ENCODE measurements around the gene SMAD1.

Gene SMAD1

DNA sequence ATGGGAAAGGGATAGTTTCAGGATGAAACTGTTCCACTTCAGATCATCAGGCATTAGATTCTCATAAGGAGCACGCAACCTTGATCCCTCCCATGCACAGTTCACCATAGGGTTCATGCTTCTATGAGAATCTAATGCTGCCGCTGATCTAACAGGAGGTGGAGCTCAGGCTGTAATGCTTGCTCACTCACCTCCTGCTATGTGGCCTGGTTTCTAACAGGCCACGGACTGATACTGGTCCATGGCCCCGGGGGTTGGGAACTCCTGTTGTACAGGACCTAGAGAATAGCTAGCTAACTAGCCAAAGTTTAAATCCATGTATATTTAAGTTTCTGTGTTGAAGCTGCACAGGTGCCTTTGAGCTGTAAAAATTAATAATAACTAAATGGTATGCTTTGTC, 71.7 kb downstream of the SMAD1 start:
- TF ChIP-seq ARNTL (CRISPR knock-in tag; IDR thresholded peaks at IDR 0.05; ENCODE audit: borderline replicate concordance, low read depth) (no peak), ZNF565 (CRISPR knock-in tag; conservative IDR thresholded peaks at IDR 0.05; ENCODE audit: low read depth) (no peak), BACH2 (CRISPR knock-in tag; IDR thresholded peaks at IDR 0.05; ENCODE audit: borderline replicate concordance) (no peak), ZFP3 (CRISPR knock-in tag; IDR thresholded peaks at IDR 0.05) (no peak), PPARA (CRISPR knock-in tag; IDR thresholded peaks at IDR 0.05; ENCODE audit: borderline replicate concordance) (no peak), ZC3H10 (CRISPR knock-in tag; IDR thresholded peaks at IDR 0.05) (no peak), RARB (CRISPR knock-in tag; IDR thresholded peaks at IDR 0.05) (no peak), ESRRG (CRISPR knock-in tag; IDR thresholded peaks at IDR 0.05) (no peak), ZFP30 (CRISPR knock-in tag; IDR thresholded peaks at IDR 0.05) (no peak), TSHZ2 (CRISPR knock-in tag; IDR thresholded peaks at IDR 0.05) (no peak), SNAI2 (CRISPR knock-in tag; IDR thresholded peaks at IDR 0.05) (no peak), ZNF8 (CRISPR knock-in tag; IDR thresholded peaks at IDR 0.05) (no peak), PATZ1 (CRISPR knock-in tag; IDR thresholded peaks at IDR 0.05; ENCODE audit: borderline replicate concordance) (no peak), GLIS3 (CRISPR knock-in tag; IDR thresholded peaks at IDR 0.05) (no peak), ZNF70 (CRISPR knock-in tag; IDR thresholded peaks at IDR 0.05) (no peak), TCF4 (CRISPR knock-in tag; IDR thresholded peaks at IDR 0.05; ENCODE audit: borderline replicate concordance) (no peak), OSR1 (CRISPR knock-in tag; IDR thresholded peaks at IDR 0.05) (no peak)
- TF ChIP-seq, protein P1, sequence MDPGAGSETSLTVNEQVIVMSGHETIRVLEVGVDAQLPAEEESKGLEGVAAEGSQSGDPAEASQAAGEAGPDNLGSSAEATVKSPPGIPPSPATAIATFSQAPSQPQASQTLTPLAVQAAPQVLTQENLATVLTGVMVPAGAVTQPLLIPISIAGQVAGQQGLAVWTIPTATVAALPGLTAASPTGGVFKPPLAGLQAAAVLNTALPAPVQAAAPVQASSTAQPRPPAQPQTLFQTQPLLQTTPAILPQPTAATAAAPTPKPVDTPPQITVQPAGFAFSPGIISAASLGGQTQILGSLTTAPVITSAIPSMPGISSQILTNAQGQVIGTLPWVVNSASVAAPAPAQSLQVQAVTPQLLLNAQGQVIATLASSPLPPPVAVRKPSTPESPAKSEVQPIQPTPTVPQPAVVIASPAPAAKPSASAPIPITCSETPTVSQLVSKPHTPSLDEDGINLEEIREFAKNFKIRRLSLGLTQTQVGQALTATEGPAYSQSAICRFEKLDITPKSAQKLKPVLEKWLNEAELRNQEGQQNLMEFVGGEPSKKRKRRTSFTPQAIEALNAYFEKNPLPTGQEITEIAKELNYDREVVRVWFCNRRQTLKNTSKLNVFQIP (CRISPR knock-in tag; IDR thresholded peaks at IDR 0.05; ENCODE audit: borderline replicate concordance, low read depth): no peak
- TF ChIP-seq, protein P2, sequence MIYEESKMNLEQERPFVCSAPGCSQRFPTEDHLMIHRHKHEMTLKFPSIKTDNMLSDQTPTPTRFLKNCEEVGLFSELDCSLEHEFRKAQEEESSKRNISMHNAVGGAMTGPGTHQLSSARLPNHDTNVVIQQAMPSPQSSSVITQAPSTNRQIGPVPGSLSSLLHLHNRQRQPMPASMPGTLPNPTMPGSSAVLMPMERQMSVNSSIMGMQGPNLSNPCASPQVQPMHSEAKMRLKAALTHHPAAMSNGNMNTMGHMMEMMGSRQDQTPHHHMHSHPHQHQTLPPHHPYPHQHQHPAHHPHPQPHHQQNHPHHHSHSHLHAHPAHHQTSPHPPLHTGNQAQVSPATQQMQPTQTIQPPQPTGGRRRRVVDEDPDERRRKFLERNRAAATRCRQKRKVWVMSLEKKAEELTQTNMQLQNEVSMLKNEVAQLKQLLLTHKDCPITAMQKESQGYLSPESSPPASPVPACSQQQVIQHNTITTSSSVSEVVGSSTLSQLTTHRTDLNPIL (CRISPR knock-in tag; IDR thresholded peaks at IDR 0.05; ENCODE audit: low read depth): no peak
- TF ChIP-seq, protein P3, sequence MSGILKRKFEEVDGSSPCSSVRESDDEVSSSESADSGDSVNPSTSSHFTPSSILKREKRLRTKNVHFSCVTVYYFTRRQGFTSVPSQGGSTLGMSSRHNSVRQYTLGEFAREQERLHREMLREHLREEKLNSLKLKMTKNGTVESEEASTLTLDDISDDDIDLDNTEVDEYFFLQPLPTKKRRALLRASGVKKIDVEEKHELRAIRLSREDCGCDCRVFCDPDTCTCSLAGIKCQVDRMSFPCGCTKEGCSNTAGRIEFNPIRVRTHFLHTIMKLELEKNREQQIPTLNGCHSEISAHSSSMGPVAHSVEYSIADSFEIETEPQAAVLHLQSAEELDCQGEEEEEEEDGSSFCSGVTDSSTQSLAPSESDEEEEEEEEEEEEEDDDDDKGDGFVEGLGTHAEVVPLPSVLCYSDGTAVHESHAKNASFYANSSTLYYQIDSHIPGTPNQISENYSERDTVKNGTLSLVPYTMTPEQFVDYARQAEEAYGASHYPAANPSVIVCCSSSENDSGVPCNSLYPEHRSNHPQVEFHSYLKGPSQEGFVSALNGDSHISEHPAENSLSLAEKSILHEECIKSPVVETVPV (CRISPR knock-in tag; IDR thresholded peaks at IDR 0.05): no peak
- no peak for ATAC-seq

DNA sequence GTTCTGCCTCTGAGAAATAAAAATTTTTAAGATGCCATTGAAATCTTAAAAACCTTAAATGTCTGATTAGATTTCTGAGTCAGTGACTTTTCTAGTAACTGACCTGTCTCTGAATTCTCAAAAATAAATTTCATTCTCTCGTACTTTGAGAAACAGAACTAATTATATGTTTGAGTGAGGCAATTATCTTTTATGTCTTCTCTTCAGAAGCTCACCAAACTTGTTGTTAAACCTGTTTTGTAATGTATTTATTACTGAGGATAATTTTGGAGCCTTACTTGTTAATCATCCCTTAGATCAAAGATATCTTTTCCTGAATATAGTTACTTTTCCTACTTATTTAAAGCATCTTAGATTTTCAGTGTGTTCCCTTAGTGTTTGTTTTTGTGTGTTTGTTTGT, 73.0 kb downstream of the SMAD1 start:
- TF ChIP-seq ZNF8 (CRISPR knock-in tag; IDR thresholded peaks at IDR 0.05): no peak
- peak; percentile 36 for TF ChIP-seq ISL1 (CRISPR knock-in tag; IDR thresholded peaks at IDR 0.05)
- ATAC-seq: no peak

DNA sequence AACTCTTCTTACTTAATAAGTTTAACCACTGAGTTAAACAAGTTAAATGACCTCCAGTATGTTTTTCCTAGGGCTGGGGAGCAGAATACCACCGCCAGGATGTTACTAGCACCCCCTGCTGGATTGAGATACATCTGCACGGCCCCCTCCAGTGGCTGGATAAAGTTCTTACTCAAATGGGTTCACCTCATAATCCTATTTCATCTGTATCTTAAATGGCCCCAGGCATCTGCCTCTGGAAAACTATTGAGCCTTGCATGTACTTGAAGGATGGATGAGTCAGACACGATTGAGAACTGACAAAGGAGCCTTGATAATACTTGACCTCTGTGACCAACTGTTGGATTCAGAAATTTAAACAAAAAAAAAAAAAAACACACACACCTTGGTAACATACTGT, 76.1 kb downstream of the SMAD1 start:
- TF ChIP-seq PPARA (CRISPR knock-in tag; IDR thresholded peaks at IDR 0.05; ENCODE audit: borderline replicate concordance): no peak
- TF ChIP-seq ZC3H10 (CRISPR knock-in tag; IDR thresholded peaks at IDR 0.05): no peak
- no peak for TF ChIP-seq ZNF8 (CRISPR knock-in tag; IDR thresholded peaks at IDR 0.05)
- TF ChIP-seq ESRRG (CRISPR knock-in tag; IDR thresholded peaks at IDR 0.05): no peak
- no peak for TF ChIP-seq ZNF565 (CRISPR knock-in tag; conservative IDR thresholded peaks at IDR 0.05; ENCODE audit: low read depth)
- TF ChIP-seq ARNTL (CRISPR knock-in tag; IDR thresholded peaks at IDR 0.05; ENCODE audit: borderline replicate concordance, low read depth): no peak
- TF ChIP-seq BACH2 (CRISPR knock-in tag; IDR thresholded peaks at IDR 0.05; ENCODE audit: borderline replicate concordance): no peak
- TF ChIP-seq OSR1 (CRISPR knock-in tag; IDR thresholded peaks at IDR 0.05): no peak
- no peak for TF ChIP-seq TOX (CRISPR knock-in tag; IDR thresholded peaks at IDR 0.05; ENCODE audit: borderline replicate concordance)
- no peak for TF ChIP-seq ZFP30 (CRISPR knock-in tag; IDR thresholded peaks at IDR 0.05)

More for the DNA sequence above, 76.1 kb downstream of the SMAD1 start:
- ATAC-seq: peak; percentile 94
